ENCODE data around the gene KRT2. TPM values are rescaled to one million over a fixed set of nuclear protein-coding genes. Genes with fewer than 3 reads are reported as not detected.

Gene KRT2
- total RNA-seq, 1 donor from 2014 or later, result not detected

GRCh38 chr12:52629281-52630007 lies 22.6 kb downstream of the KRT2 start:
- Mint-ChIP-seq H3K27me3 (ENCODE audit: unreplicated experiment) (peaks cover 68% of the 10 kb centered on the region), H3K9me3 (ENCODE audit: unreplicated experiment) (no peaks in the 10 kb centered on the region), H3K36me3 (ENCODE audit: unreplicated experiment) (no peaks in the 10 kb centered on the region), H3K4me3 (ENCODE audit: unreplicated experiment) (no peak overlapping the region), H3K27ac (ENCODE audit: unreplicated experiment) (no peak overlapping the region), H3K4me1 (ENCODE audit: unreplicated experiment) (no peaks in the 10 kb centered on the region)
- no peak for TF ChIP-seq CTCF (IDR thresholded peaks at IDR 0.05)
- DNase-seq (ENCODE audit: extremely low spot score, unreplicated experiment), result peak; percentile 54

GRCh38 chr12:52628841-52629240 lies 23.2 kb downstream of the KRT2 start:
- DNase-seq (ENCODE audit: extremely low spot score, unreplicated experiment), result peak; percentile 65
- no peaks in the 10 kb centered on the region for H3K36me3 Mint-ChIP-seq (ENCODE audit: unreplicated experiment)
- no peak for TF ChIP-seq CTCF (IDR thresholded peaks at IDR 0.05)
- no peaks in the 10 kb centered on the region for H3K9me3 Mint-ChIP-seq (ENCODE audit: unreplicated experiment)
- H3K4me3 Mint-ChIP-seq (ENCODE audit: unreplicated experiment), result no peak overlapping the region
- H3K27ac Mint-ChIP-seq (ENCODE audit: unreplicated experiment), result no peak overlapping the region
- no peaks in the 10 kb centered on the region for H3K4me1 Mint-ChIP-seq (ENCODE audit: unreplicated experiment)
- H3K27me3 Mint-ChIP-seq (ENCODE audit: unreplicated experiment), result peaks cover 71% of the 10 kb centered on the region

GRCh38 chr12:52628111-52628507 lies 23.9 kb downstream of the KRT2 start:
- DNase-seq (ENCODE audit: extremely low spot score, unreplicated experiment), result peak; percentile 53
- H3K36me3 Mint-ChIP-seq (ENCODE audit: unreplicated experiment), result no peaks in the 10 kb centered on the region
- H3K4me3 Mint-ChIP-seq (ENCODE audit: unreplicated experiment), result no peak overlapping the region
- peaks cover 72% of the 10 kb centered on the region for H3K27me3 Mint-ChIP-seq (ENCODE audit: unreplicated experiment)
- no peaks in the 10 kb centered on the region for H3K9me3 Mint-ChIP-seq (ENCODE audit: unreplicated experiment)
- no peaks in the 10 kb centered on the region for H3K4me1 Mint-ChIP-seq (ENCODE audit: unreplicated experiment)
- TF ChIP-seq CTCF (IDR thresholded peaks at IDR 0.05), result no peak
- no peak overlapping the region for H3K27ac Mint-ChIP-seq (ENCODE audit: unreplicated experiment)

- TF ChIP-seq CTCF (IDR thresholded peaks at IDR 0.05), result no peak
- Mint-ChIP-seq H3K4me3 (ENCODE audit: unreplicated experiment) (no peak overlapping the region), H3K36me3 (ENCODE audit: unreplicated experiment) (no peaks in the 10 kb centered on the region), H3K27me3 (ENCODE audit: unreplicated experiment) (peaks cover 74% of the 10 kb centered on the region), H3K9me3 (ENCODE audit: unreplicated experiment) (no peaks in the 10 kb centered on the region), H3K4me1 (ENCODE audit: unreplicated experiment) (no peaks in the 10 kb centered on the region), H3K27ac (ENCODE audit: unreplicated experiment) (no peak overlapping the region)
- DNase-seq (ENCODE audit: extremely low spot score, unreplicated experiment), result peak; percentile 46
Measured at GRCh38 chr12:52627395-52628110, 24.5 kb downstream of the KRT2 start.

GRCh38 chr12:52622349-52622748 lies 29.7 kb downstream of the KRT2 start:
- no peaks in the 10 kb centered on the region for H3K4me1 Mint-ChIP-seq (ENCODE audit: unreplicated experiment)
- no peak overlapping the region for H3K4me3 Mint-ChIP-seq (ENCODE audit: unreplicated experiment)
- H3K27ac Mint-ChIP-seq (ENCODE audit: unreplicated experiment), result no peak overlapping the region
- no peaks in the 10 kb centered on the region for H3K9me3 Mint-ChIP-seq (ENCODE audit: unreplicated experiment)
- H3K27me3 Mint-ChIP-seq (ENCODE audit: unreplicated experiment), result peaks cover 70% of the 10 kb centered on the region
- H3K36me3 Mint-ChIP-seq (ENCODE audit: unreplicated experiment), result no peaks in the 10 kb centered on the region
- TF ChIP-seq CTCF (IDR thresholded peaks at IDR 0.05), result no peak
- DNase-seq (ENCODE audit: extremely low spot score, unreplicated experiment), result no peak
